ENCODE measurements around the gene RNF141.

DNA sequence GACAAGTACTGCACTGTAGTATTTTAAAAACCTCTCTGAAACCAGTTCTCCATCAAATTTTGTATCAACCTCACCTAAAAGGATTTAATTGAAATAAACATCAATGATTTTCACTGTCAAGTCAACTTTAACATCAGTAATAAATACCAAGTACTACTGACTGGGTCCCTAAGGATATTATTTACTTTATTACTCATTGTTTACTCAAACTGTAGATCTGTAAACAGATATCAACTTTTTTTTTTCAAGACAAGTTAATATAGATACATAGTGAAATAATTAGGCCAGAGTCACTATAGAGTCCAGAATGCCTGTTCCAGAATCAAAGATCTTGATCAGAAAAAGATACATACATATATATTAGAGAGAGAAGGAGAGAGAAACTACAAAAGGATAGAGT lies 1.6 kb downstream of the RNF141 start:
- TF ChIP-seq, protein P1, sequence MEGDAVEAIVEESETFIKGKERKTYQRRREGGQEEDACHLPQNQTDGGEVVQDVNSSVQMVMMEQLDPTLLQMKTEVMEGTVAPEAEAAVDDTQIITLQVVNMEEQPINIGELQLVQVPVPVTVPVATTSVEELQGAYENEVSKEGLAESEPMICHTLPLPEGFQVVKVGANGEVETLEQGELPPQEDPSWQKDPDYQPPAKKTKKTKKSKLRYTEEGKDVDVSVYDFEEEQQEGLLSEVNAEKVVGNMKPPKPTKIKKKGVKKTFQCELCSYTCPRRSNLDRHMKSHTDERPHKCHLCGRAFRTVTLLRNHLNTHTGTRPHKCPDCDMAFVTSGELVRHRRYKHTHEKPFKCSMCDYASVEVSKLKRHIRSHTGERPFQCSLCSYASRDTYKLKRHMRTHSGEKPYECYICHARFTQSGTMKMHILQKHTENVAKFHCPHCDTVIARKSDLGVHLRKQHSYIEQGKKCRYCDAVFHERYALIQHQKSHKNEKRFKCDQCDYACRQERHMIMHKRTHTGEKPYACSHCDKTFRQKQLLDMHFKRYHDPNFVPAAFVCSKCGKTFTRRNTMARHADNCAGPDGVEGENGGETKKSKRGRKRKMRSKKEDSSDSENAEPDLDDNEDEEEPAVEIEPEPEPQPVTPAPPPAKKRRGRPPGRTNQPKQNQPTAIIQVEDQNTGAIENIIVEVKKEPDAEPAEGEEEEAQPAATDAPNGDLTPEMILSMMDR (IDR thresholded peaks at IDR 0.05; ENCODE audit: low read length): no peak
- TF ChIP-seq EZH2 (optimal IDR thresholded peaks at IDR 0.05; ENCODE audit: low read depth, low read length) (no peak), EZH2phosphoT487 (IDR thresholded peaks at IDR 0.05; ENCODE audit: low read length) (no peak)

Measured in MM.1S (cell line).